Activated naive CD8-positive, alpha-beta T cell treated with anti-CD3 and anti-CD28 coated beads, Interleukin-2, amount 50 U/mL, for 24 hours (primary cell): ENCODE data around the gene SMARCA4.
A peak's percentile ranks its signal among the peaks of the same experiment; 100 is the strongest.

Experiments used
- ATAC-seq: fragments of 150-1000 bp; cut with Tn5 transposase; one replicate; pipeline ENCODE4 v1.10.0; 2021
- DNase-seq: peaks from one replicate; pipeline ENCODE4 v3.0.0; 2021
- H3K27ac Mint-ChIP-seq: one replicate; pipeline ENCODE4 v1.8.0; 2021; ENCODE audit warnings: mild to moderate bottlenecking, mixed read lengths
- H3K27me3 Mint-ChIP-seq: one replicate; pipeline ENCODE4 v1.8.0; 2021; ENCODE audit warnings: mixed read lengths
- H3K36me3 Mint-ChIP-seq: one replicate; pipeline ENCODE4 v1.8.0; 2021; ENCODE audit warnings: low read depth, mixed read lengths
- H3K4me1 Mint-ChIP-seq: one replicate; pipeline ENCODE4 v1.8.0; 2021; ENCODE audit warnings: mixed read lengths
- H3K4me3 Mint-ChIP-seq: one replicate; pipeline ENCODE4 v1.8.0; 2021; ENCODE audit warnings: mild to moderate bottlenecking, moderate library complexity, mixed read lengths
- H3K9me3 Mint-ChIP-seq: one replicate; pipeline ENCODE4 v1.8.0; 2021; ENCODE audit warnings: mixed read lengths

Gene SMARCA4

DNA sequence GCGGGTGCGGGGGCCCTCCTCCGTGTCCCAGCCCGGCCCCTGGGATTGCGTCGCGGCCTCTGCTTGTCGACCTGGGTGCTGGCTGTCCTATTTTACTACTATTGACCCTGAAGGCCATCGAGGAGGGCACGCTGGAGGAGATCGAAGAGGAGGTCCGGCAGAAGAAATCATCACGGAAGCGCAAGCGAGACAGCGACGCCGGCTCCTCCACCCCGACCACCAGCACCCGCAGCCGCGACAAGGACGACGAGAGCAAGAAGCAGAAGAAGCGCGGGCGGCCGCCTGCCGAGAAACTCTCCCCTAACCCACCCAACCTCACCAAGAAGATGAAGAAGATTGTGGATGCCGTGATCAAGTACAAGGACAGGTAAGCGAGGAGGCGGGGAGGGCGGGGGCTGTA, 80.4 kb downstream of the SMARCA4 start:
- no peak for DNase-seq
- Mint-ChIP-seq H3K27me3 (no peaks in the 10 kb centered on the region), H3K27ac (no peak overlapping the region), H3K4me1 (peaks cover 1% of the 10 kb centered on the region), H3K4me3 (no peak overlapping the region), H3K9me3 (no peaks in the 10 kb centered on the region), H3K36me3 (peaks cover 53% of the 10 kb centered on the region)
- ATAC-seq, result no peak

- DNase-seq, result no peak
- ATAC-seq, result no peak
- H3K27ac Mint-ChIP-seq, result no peak overlapping the region
- H3K4me3 Mint-ChIP-seq, result no peak overlapping the region
- H3K4me1 Mint-ChIP-seq, result peaks cover 10% of the 10 kb centered on the region
- no peaks in the 10 kb centered on the region for H3K9me3 Mint-ChIP-seq
- H3K27me3 Mint-ChIP-seq, result no peaks in the 10 kb centered on the region
- peaks cover 48% of the 10 kb centered on the region for H3K36me3 Mint-ChIP-seq
These were observed 81.3 kb downstream of the SMARCA4 start for GRCh38 chr19:11041966-11042627.

DNA sequence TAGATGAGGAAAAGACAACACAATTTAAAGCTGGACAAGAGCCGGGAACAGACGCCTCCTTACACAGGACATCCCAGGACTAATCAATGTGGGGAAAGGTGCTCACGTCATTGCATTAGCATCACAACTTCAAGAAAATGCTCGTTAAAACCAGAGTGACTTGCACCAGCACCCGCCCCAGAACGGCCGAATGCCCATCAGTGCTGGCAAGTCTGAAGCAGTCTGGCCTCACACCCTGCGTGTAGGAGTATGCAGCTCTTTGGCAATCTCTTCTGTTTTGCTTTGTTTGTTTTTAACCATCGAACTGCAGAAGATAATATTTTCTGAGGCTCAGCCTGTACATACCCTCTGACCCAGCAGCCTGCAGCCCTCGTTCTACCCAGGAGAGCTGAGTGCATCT, 83.6 kb downstream of the SMARCA4 start:
- Mint-ChIP-seq H3K27ac (no peak overlapping the region), H3K27me3 (no peaks in the 10 kb centered on the region), H3K4me1 (peaks cover 27% of the 10 kb centered on the region)

DNA sequence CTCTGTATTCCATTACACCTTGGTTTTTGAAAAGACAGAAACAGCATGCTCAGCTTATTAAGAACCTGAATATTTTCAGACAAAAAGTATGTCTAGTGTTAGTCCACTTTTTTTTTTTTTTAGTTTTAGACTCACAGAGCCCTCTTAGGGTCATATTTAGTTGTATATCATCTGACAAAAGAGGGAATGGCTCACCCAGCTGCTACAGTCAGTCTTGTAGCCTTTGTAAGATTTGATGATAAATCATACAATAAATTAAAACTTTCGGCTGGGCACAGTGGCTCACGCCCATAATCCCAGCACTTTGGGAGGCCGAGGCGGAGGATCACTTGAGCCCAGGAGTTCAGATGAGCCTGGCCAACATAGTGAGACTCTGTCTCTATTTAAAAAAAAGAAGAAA, 84.7 kb downstream of the SMARCA4 start:
- DNase-seq, result no peak
- no peaks in the 10 kb centered on the region for H3K27me3 Mint-ChIP-seq
- no peak overlapping the region for H3K27ac Mint-ChIP-seq
- no peaks in the 10 kb centered on the region for H3K9me3 Mint-ChIP-seq
- H3K36me3 Mint-ChIP-seq, result peaks cover 41% of the 10 kb centered on the region
- no peak overlapping the region for H3K4me3 Mint-ChIP-seq
- H3K4me1 Mint-ChIP-seq, result peaks cover 37% of the 10 kb centered on the region
- ATAC-seq, result no peak

More for the DNA sequence above, 83.6 kb downstream of the SMARCA4 start:
- Mint-ChIP-seq H3K36me3 (peaks cover 41% of the 10 kb centered on the region), H3K9me3 (no peaks in the 10 kb centered on the region), H3K4me3 (no peak overlapping the region)
- ATAC-seq, result no peak
- DNase-seq, result no peak

DNA sequence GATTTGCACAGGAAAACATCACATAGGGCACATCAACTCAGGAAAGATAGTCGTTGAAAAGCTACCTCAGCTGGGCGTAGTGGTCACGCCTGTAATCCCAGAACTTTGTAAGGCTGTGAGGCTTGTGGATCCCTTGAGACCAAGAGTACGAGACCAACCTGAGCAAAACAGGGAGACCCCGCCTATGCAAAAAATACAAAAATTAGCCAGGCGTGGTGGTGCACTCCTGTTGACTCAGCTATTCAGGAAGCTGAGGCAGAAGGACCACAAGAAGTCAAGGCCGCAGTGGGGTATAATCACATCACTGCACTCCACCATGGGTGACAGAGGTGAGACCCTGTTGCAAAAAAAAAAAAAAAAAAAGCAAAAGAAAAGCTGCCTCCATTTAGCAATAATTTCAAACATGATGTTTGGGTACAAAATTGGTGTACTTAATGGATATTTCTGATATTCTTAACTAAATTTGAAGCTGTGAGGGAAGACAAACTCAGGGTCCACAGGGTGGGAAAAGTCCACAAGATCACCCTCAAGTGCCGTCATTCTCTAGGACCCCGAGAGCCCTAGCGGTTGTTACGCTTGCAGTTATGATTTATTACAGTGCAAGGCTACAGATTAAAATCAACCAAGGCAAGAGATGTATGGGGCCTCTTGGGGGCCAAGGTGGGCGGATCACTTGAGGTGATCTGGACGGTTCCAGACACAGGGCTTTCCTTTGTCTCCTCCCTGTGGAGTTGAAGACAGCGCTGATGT, 86.0 kb downstream of the SMARCA4 start:
- Mint-ChIP-seq H3K27me3 (no peaks in the 10 kb centered on the region), H3K4me1 (peaks cover 40% of the 10 kb centered on the region), H3K4me3 (no peak overlapping the region), H3K36me3 (peaks cover 31% of the 10 kb centered on the region), H3K27ac (no peak overlapping the region), H3K9me3 (no peaks in the 10 kb centered on the region)
- DNase-seq (no peak), ATAC-seq (no peak)

DNA sequence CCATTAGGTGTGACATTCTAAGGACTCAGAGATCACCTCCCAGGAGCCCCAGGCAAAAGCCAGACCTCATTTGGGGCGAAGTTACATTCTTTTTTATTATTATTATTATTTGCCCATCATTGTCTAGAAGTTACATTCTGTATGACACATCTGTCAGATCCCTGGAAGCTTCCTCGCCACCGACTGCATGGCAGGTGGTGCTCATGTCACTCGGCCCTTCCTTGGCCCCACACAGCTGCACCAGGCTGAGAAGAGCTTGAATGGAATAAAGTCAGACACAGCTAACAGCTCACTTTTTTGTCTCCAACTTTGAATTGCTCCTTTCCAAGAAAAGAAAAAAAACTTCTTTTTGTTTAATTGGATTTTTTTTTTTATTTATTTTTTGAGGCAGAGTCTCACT, 87.0 kb downstream of the SMARCA4 start:
- peaks cover 41% of the 10 kb centered on the region for H3K4me1 Mint-ChIP-seq
- DNase-seq (no peak), ATAC-seq (no peak)
- no peaks in the 10 kb centered on the region for H3K9me3 Mint-ChIP-seq
- H3K36me3 Mint-ChIP-seq, result peaks cover 26% of the 10 kb centered on the region
- H3K27ac Mint-ChIP-seq, result peak overlapping the region; percentile 42
- no peaks in the 10 kb centered on the region for H3K27me3 Mint-ChIP-seq
- no peak overlapping the region for H3K4me3 Mint-ChIP-seq

- peaks cover 14% of the 10 kb centered on the region for H3K36me3 Mint-ChIP-seq
- H3K4me3 Mint-ChIP-seq, result no peak overlapping the region
- ATAC-seq, result no peak
- no peaks in the 10 kb centered on the region for H3K9me3 Mint-ChIP-seq
- no peak overlapping the region for H3K27ac Mint-ChIP-seq
- H3K4me1 Mint-ChIP-seq, result peaks cover 41% of the 10 kb centered on the region
- no peak for DNase-seq
- H3K27me3 Mint-ChIP-seq, result no peaks in the 10 kb centered on the region
These were observed 89.7 kb downstream of the SMARCA4 start for GRCh38 chr19:11050323-11051114.

- Mint-ChIP-seq H3K36me3 (peaks cover under 1% of the 10 kb centered on the region), H3K9me3 (no peaks in the 10 kb centered on the region), H3K4me1 (peaks cover 20% of the 10 kb centered on the region), H3K4me3 (no peak overlapping the region), H3K27me3 (no peaks in the 10 kb centered on the region), H3K27ac (no peak overlapping the region)
- DNase-seq (no peak), ATAC-seq (no peak)
These were observed 93.0 kb downstream of the SMARCA4 start for GRCh38 chr19:11053817-11054195.

DNA sequence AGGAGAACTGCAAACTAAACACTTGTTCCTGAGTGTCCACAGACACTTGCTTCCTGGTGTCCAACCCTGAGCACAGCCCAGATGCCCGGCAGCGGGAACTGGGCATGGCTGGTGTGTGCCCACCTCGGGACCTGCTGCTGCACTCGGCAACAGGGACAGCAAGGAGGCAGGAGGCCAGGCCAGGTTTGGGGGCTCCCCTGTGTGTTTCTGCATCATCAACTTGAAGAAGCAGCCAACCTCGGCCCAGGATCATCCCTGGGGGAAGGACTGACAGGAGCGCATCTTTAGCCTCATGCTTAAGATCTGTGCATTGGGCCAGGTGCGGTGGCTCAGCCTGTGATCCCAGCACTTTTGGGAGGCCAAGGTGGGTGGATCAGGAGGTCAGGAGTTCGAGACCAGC, 93.4 kb downstream of the SMARCA4 start:
- H3K9me3 Mint-ChIP-seq, result no peaks in the 10 kb centered on the region
- H3K4me3 Mint-ChIP-seq, result no peak overlapping the region
- H3K27me3 Mint-ChIP-seq, result no peaks in the 10 kb centered on the region
- no peak overlapping the region for H3K27ac Mint-ChIP-seq
- DNase-seq, result no peak
- H3K36me3 Mint-ChIP-seq, result peaks cover under 1% of the 10 kb centered on the region
- peaks cover 16% of the 10 kb centered on the region for H3K4me1 Mint-ChIP-seq
- ATAC-seq, result no peak

DNA sequence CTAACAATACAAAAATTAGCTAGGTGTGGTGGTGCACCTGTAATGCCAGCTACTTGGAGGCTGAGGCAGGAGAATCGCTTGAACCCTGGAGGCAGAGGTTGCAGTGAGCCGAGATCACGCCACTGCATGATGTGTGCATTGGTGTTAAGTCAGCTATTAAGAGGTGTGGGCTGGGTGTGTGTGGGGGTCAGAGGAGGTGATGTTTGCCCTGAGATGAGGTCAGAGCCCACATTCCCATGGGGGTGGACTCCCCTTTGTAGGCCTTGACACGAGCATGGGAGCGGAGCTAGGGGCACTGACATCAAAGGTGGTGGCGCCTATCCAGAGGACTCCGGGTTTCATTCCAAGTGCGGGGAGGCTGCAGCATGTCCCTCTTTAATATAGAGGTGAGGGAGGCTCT, 93.8 kb downstream of the SMARCA4 start:
- no peak for ATAC-seq
- no peak overlapping the region for H3K27ac Mint-ChIP-seq
- peaks cover 12% of the 10 kb centered on the region for H3K4me1 Mint-ChIP-seq
- no peaks in the 10 kb centered on the region for H3K27me3 Mint-ChIP-seq
- peaks cover 3% of the 10 kb centered on the region for H3K36me3 Mint-ChIP-seq
- H3K9me3 Mint-ChIP-seq, result no peaks in the 10 kb centered on the region
- no peak for DNase-seq
- H3K4me3 Mint-ChIP-seq, result no peak overlapping the region

DNA sequence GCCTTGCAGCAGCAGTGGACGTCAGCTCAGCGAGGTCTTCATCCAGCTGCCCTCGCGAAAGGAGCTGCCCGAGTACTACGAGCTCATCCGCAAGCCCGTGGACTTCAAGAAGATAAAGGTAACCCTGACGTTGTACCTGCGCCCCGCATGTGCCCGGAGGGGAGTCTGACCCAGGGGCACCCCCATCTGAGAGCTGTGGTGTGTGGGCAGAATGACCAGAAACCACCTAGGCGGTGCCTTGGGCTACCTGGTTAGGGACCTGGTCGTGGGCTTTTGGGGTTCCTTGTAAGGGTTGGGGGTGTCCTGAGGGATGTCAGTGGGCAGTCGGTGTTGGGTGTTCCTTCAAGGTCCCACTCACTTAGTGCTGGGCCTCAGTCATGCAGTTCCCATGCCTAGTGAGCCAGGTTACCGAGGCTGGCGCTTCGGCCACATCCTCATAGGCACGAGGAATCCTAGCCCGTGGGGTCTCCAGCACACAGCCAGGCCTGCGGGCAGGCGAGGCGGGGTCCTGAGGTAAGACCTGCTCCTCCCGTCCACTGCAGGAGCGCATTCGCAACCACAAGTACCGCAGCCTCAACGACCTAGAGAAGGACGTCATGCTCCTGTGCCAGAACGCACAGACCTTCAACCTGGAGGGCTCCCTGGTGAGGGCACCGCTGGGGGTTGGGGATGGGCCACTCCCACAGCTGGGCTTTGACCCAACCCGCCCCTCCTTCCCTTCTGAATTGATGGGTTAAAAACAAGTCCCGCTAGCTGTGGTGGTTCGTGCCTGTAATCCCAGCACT, 97.6 kb downstream of the SMARCA4 start:
- Mint-ChIP-seq H3K9me3 (no peaks in the 10 kb centered on the region), H3K27ac (no peak overlapping the region), H3K36me3 (peaks cover 8% of the 10 kb centered on the region), H3K27me3 (no peaks in the 10 kb centered on the region), H3K4me3 (no peak overlapping the region), H3K4me1 (no peaks in the 10 kb centered on the region)
- ATAC-seq, result no peak
- no peak for DNase-seq

DNA sequence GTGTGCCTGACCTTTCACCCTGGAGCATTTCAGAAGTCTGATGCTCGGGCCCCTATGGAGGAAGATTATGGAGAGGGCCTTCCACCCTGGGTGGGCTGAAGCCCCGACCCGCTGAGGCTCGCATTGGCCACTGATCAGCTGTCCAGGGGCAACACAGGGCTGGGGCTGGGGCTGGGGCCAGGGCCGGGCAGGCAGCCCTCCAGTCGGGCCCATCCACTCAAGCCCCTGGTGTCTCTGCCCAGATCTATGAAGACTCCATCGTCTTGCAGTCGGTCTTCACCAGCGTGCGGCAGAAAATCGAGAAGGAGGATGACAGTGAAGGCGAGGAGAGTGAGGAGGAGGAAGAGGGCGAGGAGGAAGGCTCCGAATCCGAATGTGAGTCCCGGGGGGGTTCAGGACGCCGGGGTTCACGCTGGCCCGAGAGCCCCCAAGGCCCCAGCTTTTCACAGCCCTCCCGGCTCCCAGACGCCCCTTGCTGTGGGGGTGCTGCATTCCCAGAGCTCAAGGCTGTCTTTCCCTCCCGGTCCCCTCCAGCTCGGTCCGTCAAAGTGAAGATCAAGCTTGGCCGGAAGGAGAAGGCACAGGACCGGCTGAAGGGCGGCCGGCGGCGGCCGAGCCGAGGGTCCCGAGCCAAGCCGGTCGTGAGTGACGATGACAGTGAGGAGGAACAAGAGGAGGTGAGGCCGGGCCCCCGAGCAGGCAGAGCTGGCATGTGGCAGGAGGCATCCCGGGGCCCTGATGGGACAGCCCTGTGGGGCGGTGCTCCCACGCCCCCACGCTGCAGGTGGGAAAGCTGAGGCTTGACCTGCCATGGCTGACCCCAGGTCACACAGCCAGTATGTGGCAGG, 98.9 kb downstream of the SMARCA4 start:
- Mint-ChIP-seq H3K4me3 (no peak overlapping the region), H3K27me3 (no peaks in the 10 kb centered on the region), H3K9me3 (no peaks in the 10 kb centered on the region), H3K27ac (no peak overlapping the region), H3K36me3 (peaks cover 11% of the 10 kb centered on the region), H3K4me1 (no peaks in the 10 kb centered on the region)
- ATAC-seq (no peak), DNase-seq (no peak)

DNA sequence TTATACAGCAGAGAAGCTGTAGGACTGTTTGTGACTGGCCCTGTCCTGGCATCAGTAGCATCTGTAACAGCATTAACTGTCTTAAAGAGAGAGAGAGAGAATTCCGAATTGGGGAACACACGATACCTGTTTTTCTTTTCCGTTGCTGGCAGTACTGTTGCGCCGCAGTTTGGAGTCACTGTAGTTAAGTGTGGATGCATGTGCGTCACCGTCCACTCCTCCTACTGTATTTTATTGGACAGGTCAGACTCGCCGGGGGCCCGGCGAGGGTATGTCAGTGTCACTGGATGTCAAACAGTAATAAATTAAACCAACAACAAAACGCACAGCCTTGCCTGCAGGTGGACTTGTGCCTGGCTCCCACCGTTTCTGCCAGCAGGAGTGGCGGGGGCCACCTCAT, 101.1 kb downstream of the SMARCA4 start:
- no peaks in the 10 kb centered on the region for H3K9me3 Mint-ChIP-seq
- no peak for DNase-seq
- H3K36me3 Mint-ChIP-seq, result peaks cover 20% of the 10 kb centered on the region
- H3K27me3 Mint-ChIP-seq, result no peaks in the 10 kb centered on the region
- H3K27ac Mint-ChIP-seq, result no peak overlapping the region
- no peak for ATAC-seq
- H3K4me3 Mint-ChIP-seq, result no peak overlapping the region
- H3K4me1 Mint-ChIP-seq, result no peaks in the 10 kb centered on the region

- Mint-ChIP-seq H3K4me3 (no peak overlapping the region), H3K9me3 (no peaks in the 10 kb centered on the region), H3K4me1 (no peaks in the 10 kb centered on the region), H3K36me3 (peaks cover 28% of the 10 kb centered on the region), H3K27me3 (no peaks in the 10 kb centered on the region), H3K27ac (no peak overlapping the region)
- DNase-seq (no peak), ATAC-seq (no peak)
These were observed 102.6 kb downstream of the SMARCA4 start for GRCh38 chr19:11063434-11063833.
